Panc1 (cell line): Measurements from ENCODE around the gene TF. TPM values are rescaled to one million over a fixed set of nuclear protein-coding genes. Genes with fewer than 3 reads are reported as not detected.

ENCODE experiments used
- ATAC-seq: fragments of 200-7000 bp; cut with Tn5 transposase; 2 replicates; pipeline ENCODE4 v1.9.1; 2020; ENCODE audit warnings: mild to moderate bottlenecking, moderate library complexity
- BruUV-seq: library from RNA; stranded (reverse); fragments of 400-500 nt; replicated peaks from 2 replicates; lab custom pipeline; 2021; lab: Mats Ljungman, UMichigan
- CTCF ChIA-PET: fragments of 300-600 bp; sonication (Branson Sonifier 250); formaldehyde crosslinking; loops from one replicate; lab custom pipeline; 2022; ENCODE audit warnings: antibody characterized with exemption; lab: Charles Lee
- POLR2A ChIA-PET: fragments of 300-600 bp; sonication (Branson Sonifier 250); formaldehyde crosslinking; loops from one replicate; lab custom pipeline; 2022; ENCODE audit warnings: antibody characterized with exemption; lab: Charles Lee
- DNase-seq: peaks from one replicate; pipeline ENCODE4 v3.0.0-alpha.2; 2010; ENCODE audit warnings: low read depth, low spot score
- H3K27ac ChIP-seq: 2 replicates; pipeline ENCODE4 v1.5.1; 2011; ENCODE audit warnings: mild to moderate bottlenecking, low read length, inconsistent platforms
- H3K27me3 ChIP-seq: fragments of 200-500 bp; sonication (Bioruptor generic); 2 replicates; pipeline ENCODE4 v1.6.0; 2014; ENCODE audit warnings: low read length, inconsistent platforms; ENCODE audit not compliant: control insufficient read depth, insufficient read depth
- H3K36me3 ChIP-seq: fragments of 200-500 bp; sonication (Bioruptor generic); 2 replicates; pipeline ENCODE4 v1.5.1; 2014; ENCODE audit warnings: inconsistent platforms, mild to moderate bottlenecking, low read length, moderate library complexity; ENCODE audit not compliant: control insufficient read depth, insufficient read depth
- H3K4me1 ChIP-seq: 2 replicates; pipeline ENCODE4 v1.5.1; 2011; ENCODE audit warnings: inconsistent platforms, mild to moderate bottlenecking, low read length, moderate library complexity; ENCODE audit not compliant: control insufficient read depth, insufficient read depth
- H3K4me3 ChIP-seq, 2 experiments: 2 replicates each; pipeline ENCODE4 v1.5.1; 2011 to 2012; ENCODE audit warnings: low read depth in 2 of 2, low read length in 2 of 2, mild to moderate bottlenecking in 2 of 2, inconsistent platforms in 1 of 2, moderate library complexity in 1 of 2
- H3K9me3 ChIP-seq: fragments of 200-500 bp; sonication (Bioruptor generic); 2 replicates; pipeline ENCODE4 v1.5.1; 2014; ENCODE audit warnings: low read depth, mild to moderate bottlenecking, inconsistent platforms, low read length, moderate library complexity; ENCODE audit not compliant: control insufficient read depth, insufficient read depth
- POLR2AphosphoS5 ChIP-seq: IDR thresholded peaks from 2 replicates; pipeline ENCODE4 v1.6.1; 2012; ENCODE audit warnings: mild to moderate bottlenecking, low read depth, low read length, moderate library complexity
- SIN3A ChIP-seq: IDR thresholded peaks from 2 replicates; pipeline ENCODE4 v1.6.1; 2012; ENCODE audit warnings: low read depth, mild to moderate bottlenecking, low read length, moderate library complexity, borderline replicate concordance; ENCODE audit not compliant: insufficient read depth
- TCF7L2 ChIP-seq: IDR thresholded peaks from 2 replicates; pipeline ENCODE4 v1.6.1; 2011; ENCODE audit warnings: mild to moderate bottlenecking, low read depth, low read length, inconsistent platforms
- in situ Hi-C: cut with HindIII; loops from 2 replicates; pipeline ENCODE4 v1.10.0; 2016; ENCODE audit warnings: low sequenced_read_pairs, low pct_unique_long_range_greater_than_20kb
- intact Hi-C: fragments of 100-400 bp; cut with micrococcal nuclease; formaldehyde crosslinking; loops from one replicate; pipeline ENCODE4 v1.10.0; 2022; ENCODE audit not compliant: unreplicated experiment
- total RNA-seq: library from RNA; stranded (reverse); gene quantifications from one replicate; pipeline ENCODE4 v1.2.1, GENCODE V29; 2021; ENCODE audit not compliant: unreplicated experiment
- TF ChIP-seq, protein P1 (sequence below): fragments of 450-650 bp; IDR thresholded peaks from 2 replicates; pipeline ENCODE4 v1.5.1; 2017; ENCODE audit warnings: mild to moderate bottlenecking
- TF ChIP-seq, protein P2 (sequence below), 2 experiments: IDR thresholded peaks; 2 replicates each; pipeline ENCODE4 v1.6.1; 2011 to 2012; ENCODE audit warnings: low read depth in 2 of 2, control low read depth in 1 of 2, low read length in 1 of 2, mild to moderate bottlenecking in 1 of 2, moderate library complexity in 1 of 2; ENCODE audit not compliant: insufficient read depth in 1 of 2

TF gene
- total RNA-seq, 1 experiment from 2014 or later, result 9.5 TPM

DNA sequence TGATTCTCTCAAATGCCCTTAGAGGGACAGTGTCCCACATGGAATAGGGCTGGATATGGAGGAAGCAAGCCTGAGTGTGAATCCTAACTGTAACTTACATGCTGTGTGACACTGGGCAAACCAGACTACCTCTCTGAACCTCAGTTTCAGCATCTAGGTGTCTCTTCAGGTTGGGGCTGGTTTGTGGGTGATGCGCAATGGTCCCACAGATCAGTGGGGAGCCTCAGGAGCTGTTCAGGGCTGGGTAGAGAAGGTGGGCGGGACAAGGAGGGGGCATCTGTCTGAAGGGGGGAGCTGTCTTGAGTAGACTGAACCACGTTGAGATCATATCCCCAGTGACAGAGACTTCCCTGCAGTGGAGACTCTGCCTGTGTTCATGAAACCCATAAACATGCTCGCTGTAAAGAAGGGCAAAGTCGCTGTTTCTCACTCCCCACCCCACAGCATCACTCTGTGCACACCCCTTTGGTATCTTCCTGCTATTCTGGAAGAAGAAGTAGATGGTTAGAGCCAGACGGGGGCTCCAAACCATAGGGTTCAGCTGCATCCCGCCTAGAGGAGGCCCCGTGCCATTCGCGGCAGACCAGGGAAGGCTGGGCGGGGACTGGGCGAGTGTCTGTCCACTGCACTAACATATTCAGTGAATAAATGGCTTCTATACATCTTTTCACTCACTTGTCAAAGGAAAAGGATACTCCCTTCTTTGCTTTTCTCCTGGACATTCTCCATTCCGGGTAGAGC is 87.9 kb downstream of the TF start:
- DNase-seq (no peak), ATAC-seq (no peak)
- BruUV-seq, result no TSS peak
- Histone ChIP-seq H3K9me3 (no peaks in the 10 kb centered on the region), H3K27me3 (no peaks in the 10 kb centered on the region), H3K27ac (no peak overlapping the region), H3K4me1 (no peaks in the 10 kb centered on the region), H3K36me3 (no peaks in the 10 kb centered on the region), H3K4me3 (no peak overlapping the region)
- ChIA-PET POLR2A (no interaction called here), CTCF (no interaction called here)
- intact Hi-C loops (no loop called here), in situ Hi-C loops (no loop called here)
- TF ChIP-seq, protein P1, sequence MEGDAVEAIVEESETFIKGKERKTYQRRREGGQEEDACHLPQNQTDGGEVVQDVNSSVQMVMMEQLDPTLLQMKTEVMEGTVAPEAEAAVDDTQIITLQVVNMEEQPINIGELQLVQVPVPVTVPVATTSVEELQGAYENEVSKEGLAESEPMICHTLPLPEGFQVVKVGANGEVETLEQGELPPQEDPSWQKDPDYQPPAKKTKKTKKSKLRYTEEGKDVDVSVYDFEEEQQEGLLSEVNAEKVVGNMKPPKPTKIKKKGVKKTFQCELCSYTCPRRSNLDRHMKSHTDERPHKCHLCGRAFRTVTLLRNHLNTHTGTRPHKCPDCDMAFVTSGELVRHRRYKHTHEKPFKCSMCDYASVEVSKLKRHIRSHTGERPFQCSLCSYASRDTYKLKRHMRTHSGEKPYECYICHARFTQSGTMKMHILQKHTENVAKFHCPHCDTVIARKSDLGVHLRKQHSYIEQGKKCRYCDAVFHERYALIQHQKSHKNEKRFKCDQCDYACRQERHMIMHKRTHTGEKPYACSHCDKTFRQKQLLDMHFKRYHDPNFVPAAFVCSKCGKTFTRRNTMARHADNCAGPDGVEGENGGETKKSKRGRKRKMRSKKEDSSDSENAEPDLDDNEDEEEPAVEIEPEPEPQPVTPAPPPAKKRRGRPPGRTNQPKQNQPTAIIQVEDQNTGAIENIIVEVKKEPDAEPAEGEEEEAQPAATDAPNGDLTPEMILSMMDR, result no peak
- TF ChIP-seq, protein P2, sequence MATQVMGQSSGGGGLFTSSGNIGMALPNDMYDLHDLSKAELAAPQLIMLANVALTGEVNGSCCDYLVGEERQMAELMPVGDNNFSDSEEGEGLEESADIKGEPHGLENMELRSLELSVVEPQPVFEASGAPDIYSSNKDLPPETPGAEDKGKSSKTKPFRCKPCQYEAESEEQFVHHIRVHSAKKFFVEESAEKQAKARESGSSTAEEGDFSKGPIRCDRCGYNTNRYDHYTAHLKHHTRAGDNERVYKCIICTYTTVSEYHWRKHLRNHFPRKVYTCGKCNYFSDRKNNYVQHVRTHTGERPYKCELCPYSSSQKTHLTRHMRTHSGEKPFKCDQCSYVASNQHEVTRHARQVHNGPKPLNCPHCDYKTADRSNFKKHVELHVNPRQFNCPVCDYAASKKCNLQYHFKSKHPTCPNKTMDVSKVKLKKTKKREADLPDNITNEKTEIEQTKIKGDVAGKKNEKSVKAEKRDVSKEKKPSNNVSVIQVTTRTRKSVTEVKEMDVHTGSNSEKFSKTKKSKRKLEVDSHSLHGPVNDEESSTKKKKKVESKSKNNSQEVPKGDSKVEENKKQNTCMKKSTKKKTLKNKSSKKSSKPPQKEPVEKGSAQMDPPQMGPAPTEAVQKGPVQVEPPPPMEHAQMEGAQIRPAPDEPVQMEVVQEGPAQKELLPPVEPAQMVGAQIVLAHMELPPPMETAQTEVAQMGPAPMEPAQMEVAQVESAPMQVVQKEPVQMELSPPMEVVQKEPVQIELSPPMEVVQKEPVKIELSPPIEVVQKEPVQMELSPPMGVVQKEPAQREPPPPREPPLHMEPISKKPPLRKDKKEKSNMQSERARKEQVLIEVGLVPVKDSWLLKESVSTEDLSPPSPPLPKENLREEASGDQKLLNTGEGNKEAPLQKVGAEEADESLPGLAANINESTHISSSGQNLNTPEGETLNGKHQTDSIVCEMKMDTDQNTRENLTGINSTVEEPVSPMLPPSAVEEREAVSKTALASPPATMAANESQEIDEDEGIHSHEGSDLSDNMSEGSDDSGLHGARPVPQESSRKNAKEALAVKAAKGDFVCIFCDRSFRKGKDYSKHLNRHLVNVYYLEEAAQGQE (IDR thresholded peaks at IDR 0.05; ENCODE audit: insufficient read depth in 1 of 2, low read depth in 2 of 2, low read length in 1 of 2), result no peak
- no peak for TF ChIP-seq TCF7L2
- no peak for TF ChIP-seq SIN3A

DNA sequence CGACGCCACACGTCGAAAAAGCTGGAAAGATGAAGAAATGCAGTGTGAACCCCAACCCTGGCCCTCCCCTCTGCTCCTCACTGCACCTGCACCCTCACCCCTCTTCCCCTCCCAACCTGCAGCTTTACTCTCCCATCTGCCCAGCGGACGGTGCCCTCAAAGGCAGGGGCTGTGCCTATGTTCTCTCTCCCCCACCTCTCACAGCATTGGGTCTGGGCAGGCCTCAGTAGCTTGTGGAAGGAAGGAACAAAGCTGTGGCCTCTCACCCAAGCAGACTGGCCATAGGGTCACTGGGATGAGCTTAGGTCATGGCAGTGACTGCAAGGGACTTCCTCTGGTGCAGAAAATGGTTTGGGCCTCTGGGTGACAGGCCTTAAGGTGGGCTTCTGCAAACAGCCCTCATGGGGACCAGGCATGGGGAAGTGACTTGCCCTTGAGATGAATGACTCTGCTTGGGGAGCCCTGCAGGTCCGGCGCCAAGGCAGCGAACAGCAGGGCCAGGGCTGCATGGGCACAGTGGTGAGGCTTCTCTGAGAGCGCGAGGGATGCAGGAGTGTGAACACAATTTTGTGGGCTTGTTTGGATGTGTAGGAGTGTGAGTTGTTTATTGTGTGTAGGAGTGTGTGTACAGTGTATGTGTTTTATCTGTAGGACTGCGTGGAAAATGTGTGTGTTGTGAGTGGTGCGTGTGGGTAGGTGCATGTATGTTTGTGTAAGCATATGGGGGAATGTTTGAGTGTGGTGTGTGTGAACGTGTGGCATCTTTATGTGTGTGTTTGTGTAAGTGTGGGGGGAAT is 88.6 kb downstream of the TF start:
- POLR2A ChIA-PET, result no interaction called here
- Histone ChIP-seq H3K4me3 (no peak overlapping the region), H3K36me3 (no peaks in the 10 kb centered on the region), H3K27me3 (no peaks in the 10 kb centered on the region), H3K27ac (no peak overlapping the region), H3K4me1 (no peaks in the 10 kb centered on the region), H3K9me3 (no peaks in the 10 kb centered on the region)
- in situ Hi-C loops (no loop called here), intact Hi-C loops (no loop called here)
- BruUV-seq, result no TSS peak
- CTCF ChIA-PET, result no interaction called here
- DNase-seq, result no peak
- no peak for TF ChIP-seq TCF7L2
- TF ChIP-seq, protein P2 (IDR thresholded peaks at IDR 0.05; ENCODE audit: insufficient read depth in 1 of 2, low read depth in 2 of 2, low read length in 1 of 2), result no peak
- TF ChIP-seq, protein P1, result no peak
- TF ChIP-seq SIN3A, result no peak
- TF ChIP-seq POLR2AphosphoS5, result no peak
- no peak for ATAC-seq
